ENCODE measurements around the gene DTYMK. TPM values are rescaled to one million over a fixed set of nuclear protein-coding genes. Genes with fewer than 3 reads are reported as not detected.

The DTYMK gene
- total and polyA plus RNA-seq, 2 of the 8 experiments (the other 6 are each of a cell fraction or from before 2014, with no cell fraction given) = 58.3 to 69.9 TPM

GRCh38 chr2:241648453-241648852, 38.2 kb downstream of the DTYMK start:
- Histone ChIP-seq H3K4me2 (ENCODE audit: insufficient read depth in 1 of 2, low read depth in 2 of 2, low read length in 2 of 2) (no peak overlapping the region), H3K79me1 (ENCODE audit: low read depth, low read length) (peaks cover 21% of the 10 kb centered on the region), H3K27me3 (replicated peaks in 1 of 4; ENCODE audit: control insufficient read depth in 3 of 4, extremely low read depth in 1 of 4, insufficient read depth in 3 of 4, low read length in 3 of 4) (no peaks in the 10 kb centered on the region), H2BK12ac (ENCODE audit: low read depth, low read length) (no peak overlapping the region), H2AK5ac (ENCODE audit: low read depth, low read length) (no peak overlapping the region), H3K79me2 (ENCODE audit: control insufficient read depth in 1 of 2, insufficient read depth in 2 of 2, low read length in 2 of 2) (peaks cover 21 to 77% of the 10 kb centered on the region in 2 experiments), H4K5ac (ENCODE audit: insufficient read length, low read depth, low read length) (no peak overlapping the region), H3K23ac (ENCODE audit: insufficient read length) (no peak overlapping the region), H3K23me2 (ENCODE audit: low read depth, low read length) (no peaks in the 10 kb centered on the region), H3K9me3 (ENCODE audit: insufficient read depth in 2 of 2, low read depth in 1 of 2, low read length in 1 of 2) (no peaks in the 10 kb centered on the region), H2AFZ (ENCODE audit: low read length) (no peak overlapping the region), H2BK120ac (replicated peaks; ENCODE audit: low read depth, low read length) (no peak overlapping the region), H3K18ac (ENCODE audit: extremely low read depth, low read length) (no peak overlapping the region), H3K4me1 (replicated peaks in 1 of 4; ENCODE audit: control insufficient read depth in 3 of 4, insufficient read depth in 4 of 4, low read length in 3 of 4) (peaks cover 2 to 11% (median 4%) of the 10 kb centered on the region in 4 experiments), H3K4me3 (ENCODE audit: extremely low read depth in 1 of 4, insufficient read depth in 2 of 4, low read depth in 3 of 4, low read length in 4 of 4) (no peak overlapping the region), H3K56ac (replicated peaks; ENCODE audit: insufficient read length, low read depth, low read length) (no peak overlapping the region), H2BK5ac (ENCODE audit: low read depth, low read length) (no peak overlapping the region), H4K91ac (replicated peaks; ENCODE audit: insufficient read length, low read length) (no peak overlapping the region), H2BK15ac (ENCODE audit: low read length) (no peak overlapping the region), H3K4ac (replicated peaks; ENCODE audit: insufficient read length, low read depth, low read length) (no peak overlapping the region), H2BK20ac (ENCODE audit: low read length) (no peak overlapping the region), H3K36me3 (ENCODE audit: control insufficient read depth in 2 of 4, insufficient read depth in 4 of 4, low read length in 3 of 4) (peaks cover 2 to 22% (median 7%) of the 10 kb centered on the region in 4 experiments; a peak in 6 of 8 replicates), H3K14ac (ENCODE audit: insufficient read length) (no peak overlapping the region), H4K8ac (ENCODE audit: extremely low read depth, insufficient read depth, low read length) (no peak overlapping the region), H3K9ac (replicated peaks in 1 of 4; ENCODE audit: extremely low read depth in 1 of 4, low read depth in 3 of 4, low read length in 3 of 4) (no peak overlapping the region), H3K27ac (ENCODE audit: low read depth, low read length) (no peak overlapping the region), H4K20me1 (replicated peaks in 1 of 2; ENCODE audit: control insufficient read depth in 1 of 2, insufficient read depth in 2 of 2, low read length in 2 of 2) (peaks cover 31 to 35% of the 10 kb centered on the region in 2 experiments)
- WGBS, 2 experiments (ENCODE audit: extremely low coverage in 1 of 2, insufficient coverage in 1 of 2, insufficient read length in 1 of 2, insufficient replicate concordance in 2 of 2, low coverage in 1 of 2, low lambda C conversion rate in 2 of 2, missing lambda C conversion rate in 1 of 2) = 87% methylated on average over 6 of the region's 6 CpGs; no CpG with 5 or more reads in 1 of the 2 experiments
- DNase-seq (ENCODE audit: low read depth in 1 of 2, low spot score in 2 of 2) (no peak), FAIRE-seq (no peak)
- ChIA-PET CTCF (ENCODE audit: partially characterized antibody) (interaction anchor here (1.0 to 3.2 kb wide), 5 partner anchors 11 to 43 kb away, joined by 3 to 29 read pairs (median 4); no protein-coding TSS in a partner anchor), POLR2A (ENCODE audit: partially characterized antibody) (interaction anchor here (0.6 to 2.2 kb wide), 5 partner anchors 10 to 250 kb away, joined by 3 to 6 read pairs (median 4); partner anchors contain the start of gene ATG4B)
- TF ChIP-seq BRCA1 (IDR thresholded peaks at IDR 0.05; ENCODE audit: low read depth, low read length) (no peak), SRF (IDR thresholded peaks at IDR 0.05; ENCODE audit: low read depth, low read length) (no peak), TCF12 (IDR thresholded peaks at IDR 0.05; ENCODE audit: low read depth, low read length) (no peak), SIRT6 (IDR thresholded peaks at IDR 0.05; ENCODE audit: low read length) (no peak), SAP30 (IDR thresholded peaks at IDR 0.05; ENCODE audit: insufficient read depth, insufficient replicate concordance, low read length) (no peak), CTBP2 (IDR thresholded peaks at IDR 0.05; ENCODE audit: borderline replicate concordance, insufficient read depth, insufficient read length, low read length) (no peak), CTCF (IDR thresholded peaks at IDR 0.05; ENCODE audit: control extremely low read depth in 1 of 3, insufficient read depth in 1 of 3, low read depth in 1 of 3, low read length in 3 of 3) (no peak), CHD2 (IDR thresholded peaks at IDR 0.05; ENCODE audit: low read length) (no peak), KDM4A (IDR thresholded peaks at IDR 0.05; ENCODE audit: low read depth, low read length, severe bottlenecking) (no peak), CBX5 (IDR thresholded peaks at IDR 0.05; ENCODE audit: low read depth, low read length) (no peak)
